H1 (cell line): Measurements from ENCODE around the gene FGR. TPM values are rescaled to one million over a fixed set of nuclear protein-coding genes. Genes with fewer than 3 reads are reported as not detected.

Experiments used
- CTCF ChIA-PET: fragments of 300-600 bp; sonication (Branson Sonifier 250); formaldehyde crosslinking; loops from one replicate; lab custom pipeline; 2021; ENCODE audit not compliant: partially characterized antibody; lab: Charles Lee
- POLR2A ChIA-PET: fragments of 300-600 bp; sonication (Branson Sonifier 250); formaldehyde crosslinking; loops from one replicate; lab custom pipeline; 2021; ENCODE audit warnings: inconsistent platforms; ENCODE audit not compliant: partially characterized antibody; lab: Charles Lee
- DNase-seq, 2 experiments: peaks; one replicate each; pipeline versions ENCODE4 v3.0.0 to v3.0.0-alpha.2; 2010 to 2022; ENCODE audit warnings: low spot score in 2 of 2, low read depth in 1 of 2, mixed read lengths in 1 of 2
- FAIRE-seq: peaks from 2 replicates; lab custom pipeline; 2011; peaks lifted over from hg19 to GRCh38; lab: Jason Lieb, UNC
- H2AFZ ChIP-seq: 2 replicates; pipeline ENCODE4 v1.8.1; 2012; ENCODE audit warnings: low read length, inconsistent platforms
- H2AK5ac ChIP-seq: 2 replicates; pipeline ENCODE4 v1.6.1; 2013; ENCODE audit warnings: low read depth, low read length
- H2BK120ac ChIP-seq: replicated peaks from 2 replicates; pipeline ENCODE3; 2013; ENCODE audit warnings: low read depth, low read length, inconsistent platforms
- H2BK12ac ChIP-seq: 2 replicates; pipeline ENCODE4 v1.6.1; 2013; ENCODE audit warnings: low read depth, low read length
- H2BK15ac ChIP-seq: 2 replicates; pipeline ENCODE4 v1.6.1; 2013; ENCODE audit warnings: low read length
- H2BK20ac ChIP-seq: 2 replicates; pipeline ENCODE4 v1.6.1; 2013; ENCODE audit warnings: low read length
- H2BK5ac ChIP-seq: 2 replicates; pipeline ENCODE4 v1.6.1; 2013; ENCODE audit warnings: low read depth, low read length
- H3K14ac ChIP-seq: 2 replicates; pipeline ENCODE4 v1.6.1; 2013; ENCODE audit warnings: inconsistent platforms; ENCODE audit not compliant: insufficient read length
- H3K18ac ChIP-seq: 2 replicates; pipeline ENCODE4 v1.6.1; 2013; ENCODE audit warnings: low read length; ENCODE audit errors: extremely low read depth
- H3K23ac ChIP-seq: 2 replicates; pipeline ENCODE4 v1.6.1; 2013; ENCODE audit warnings: inconsistent platforms; ENCODE audit not compliant: insufficient read length
- H3K23me2 ChIP-seq: 2 replicates; pipeline ENCODE4 v1.6.1; 2013; ENCODE audit warnings: low read depth, low read length
- H3K27ac ChIP-seq: 2 replicates; pipeline ENCODE4 v1.6.1; 2011; ENCODE audit warnings: low read depth, low read length, inconsistent platforms
- H3K27me3 ChIP-seq, 4 experiments: replicated peaks in 1 of 4; 1 replicate in 1 of 4; 2 replicates in 3 of 4; pipeline versions ENCODE4 v1.6.1 to v1.8.1; 2011 to 2013; ENCODE audit warnings: low read length in 3 of 4, mild to moderate bottlenecking in 3 of 4, inconsistent platforms in 2 of 4, mixed read lengths in 2 of 4, moderate library complexity in 1 of 4; ENCODE audit not compliant: control insufficient read depth in 3 of 4, insufficient read depth in 3 of 4; ENCODE audit errors: extremely low read depth in 1 of 4
- H3K36me3 ChIP-seq, 4 experiments: 2 replicates each; pipeline versions ENCODE4 v1.6.1 to v1.8.1; 2011 to 2013; ENCODE audit warnings: mild to moderate bottlenecking in 4 of 4, low read length in 3 of 4, moderate library complexity in 2 of 4, control low read depth in 1 of 4, inconsistent platforms in 1 of 4; ENCODE audit not compliant: insufficient read depth in 4 of 4, control insufficient read depth in 2 of 4
- H3K4ac ChIP-seq: replicated peaks from 2 replicates; pipeline ENCODE3; 2013; ENCODE audit warnings: low read length, low read depth, mixed read lengths, inconsistent platforms; ENCODE audit not compliant: insufficient read length
- H3K4me1 ChIP-seq, 4 experiments: replicated peaks in 1 of 4; 1 replicate in 1 of 4; 2 replicates in 3 of 4; pipeline versions ENCODE4 v1.6.1 to v1.8.1; 2011 to 2013; ENCODE audit warnings: low read length in 3 of 4, inconsistent platforms in 2 of 4, mixed read lengths in 1 of 4; ENCODE audit not compliant: insufficient read depth in 4 of 4, control insufficient read depth in 3 of 4
- H3K4me2 ChIP-seq, 2 experiments: 2 replicates each; pipeline versions ENCODE4 v1.6.1 to v1.8.1; 2011 to 2013; ENCODE audit warnings: low read depth in 2 of 2, low read length in 2 of 2, control low read depth in 1 of 2, inconsistent platforms in 1 of 2, mild to moderate bottlenecking in 1 of 2; ENCODE audit not compliant: insufficient read depth in 1 of 2
- H3K4me3 ChIP-seq, 4 experiments: fragments of 200-600, 300-600 bp in 1 of 4; sonication (generic), shearing (Covaris generic), sonication (Bioruptor Twin) in 1 of 4; 2 replicates each; pipeline versions ENCODE4 v1.5.1 to v1.8.1; 2011 to 2016; ENCODE audit warnings: low read length in 4 of 4, low read depth in 3 of 4, control low read depth in 2 of 4, inconsistent platforms in 2 of 4, mild to moderate bottlenecking in 2 of 4, mixed read lengths in 1 of 4, moderate library complexity in 1 of 4; ENCODE audit not compliant: insufficient read depth in 2 of 4; ENCODE audit errors: extremely low read depth in 1 of 4
- H3K56ac ChIP-seq: replicated peaks from 2 replicates; pipeline ENCODE3; 2013; ENCODE audit warnings: low read depth, mild to moderate bottlenecking, mixed read lengths, low read length, inconsistent platforms; ENCODE audit not compliant: insufficient read length
- H3K79me1 ChIP-seq: 2 replicates; pipeline ENCODE4 v1.6.1; 2013; ENCODE audit warnings: low read depth, low read length, control low read depth
- H3K79me2 ChIP-seq, 2 experiments: 2 replicates each; pipeline versions ENCODE4 v1.6.1 to v1.8.1; 2012 to 2013; ENCODE audit warnings: low read length in 2 of 2, mild to moderate bottlenecking in 2 of 2, inconsistent platforms in 1 of 2; ENCODE audit not compliant: insufficient read depth in 2 of 2, control insufficient read depth in 1 of 2
- H3K9ac ChIP-seq, 4 experiments: replicated peaks in 1 of 4; 1 replicate in 1 of 4; 2 replicates in 3 of 4; pipeline versions ENCODE4 v1.6.1 to v1.8.1; 2011 to 2013; ENCODE audit warnings: low read depth in 3 of 4, low read length in 3 of 4, control low read depth in 2 of 4, mild to moderate bottlenecking in 2 of 4, moderate library complexity in 2 of 4, inconsistent platforms in 1 of 4; ENCODE audit errors: extremely low read depth in 1 of 4
- H3K9me3 ChIP-seq, 2 experiments: 2 replicates each; pipeline versions ENCODE4 v1.6.1 to v1.8.1; 2012 to 2013; ENCODE audit warnings: mild to moderate bottlenecking in 2 of 2, moderate library complexity in 2 of 2, control low read depth in 1 of 2, inconsistent platforms in 1 of 2, low read depth in 1 of 2, low read length in 1 of 2, mixed read lengths in 1 of 2; ENCODE audit not compliant: insufficient read depth in 2 of 2
- H4K20me1 ChIP-seq, 2 experiments: replicated peaks in 1 of 2; 2 replicates each; pipeline versions ENCODE3 to v1.8.1; 2011 to 2013; ENCODE audit warnings: inconsistent platforms in 2 of 2, low read length in 2 of 2, mild to moderate bottlenecking in 1 of 2; ENCODE audit not compliant: insufficient read depth in 2 of 2, control insufficient read depth in 1 of 2
- H4K5ac ChIP-seq: 2 replicates; pipeline ENCODE4 v1.6.1; 2013; ENCODE audit warnings: low read length, low read depth, mixed read lengths, inconsistent platforms; ENCODE audit not compliant: insufficient read length
- H4K8ac ChIP-seq: 2 replicates; pipeline ENCODE4 v1.8.0; 2013; ENCODE audit warnings: mild to moderate bottlenecking, moderate library complexity, low read length, inconsistent platforms; ENCODE audit not compliant: insufficient read depth; ENCODE audit errors: extremely low read depth
- H4K91ac ChIP-seq: replicated peaks from 2 replicates; pipeline ENCODE3; 2013; ENCODE audit warnings: low read length, mixed read lengths, inconsistent platforms; ENCODE audit not compliant: insufficient read length
- KDM4A ChIP-seq: IDR thresholded peaks from one replicate; pipeline ENCODE4 v1.7.1; 2012; ENCODE audit warnings: low read depth, mild to moderate bottlenecking, moderate library complexity, low read length, inconsistent platforms; ENCODE audit not compliant: severe bottlenecking
- SRF ChIP-seq: IDR thresholded peaks from 2 replicates; pipeline ENCODE4 v1.6.1; 2011; ENCODE audit warnings: mild to moderate bottlenecking, low read depth, low read length, moderate library complexity
- WGBS, 2 experiments: shearing (Covaris generic) in 1 of 2; methylation state at CpG; one replicate each; pipeline versions ENCODE4 v1.1.6 to v1.1.7; 2013 to 2015; ENCODE audit warnings: low lambda C conversion rate in 2 of 2, mixed read lengths in 2 of 2, inconsistent platforms in 1 of 2, low coverage in 1 of 2, missing lambda C conversion rate in 1 of 2; ENCODE audit not compliant: insufficient replicate concordance in 2 of 2, insufficient coverage in 1 of 2, insufficient read length in 1 of 2; ENCODE audit errors: extremely low coverage in 1 of 2, missing lambda C conversion rate in 1 of 2; 5-methylcytosine and 5-hydroxymethylcytosine counted together
- polyA plus RNA-seq, 7 experiments: library from polyadenylated mRNA; depleted of rRNA in 3 of 7; stranded (reverse) in 5 of 7; unstranded in 2 of 7; fragments of >200 nt in 5 of 7; fragments of 200-250 nt in 2 of 7; gene quantifications; 1 replicate in 5 of 7; 2 replicates in 1 of 7; 4 replicates in 1 of 7; pipeline versions ENCODE4 v1.2.1 to v1.2.3, GENCODE V29; 2011 to 2013; ENCODE audit warnings: missing spikeins in 2 of 7, mixed read lengths in 2 of 7
- total RNA-seq: library from RNA; stranded (reverse); fragmentation: NEBNext Ultra II Directional; extraction: Animal tissue kit (Norgen Biotek cat#: 25700); gene quantifications from 2 replicates; pipeline ENCODE4 v1.2.1, GENCODE V29; 2021

Gene FGR
- total and polyA plus RNA-seq, 2 of the 8 experiments (the other 6 are each of a cell fraction or from before 2014, with no cell fraction given), result 0.22 to 0.95 TPM

- Histone ChIP-seq H4K91ac (no peak overlapping the region), H3K79me2 (peaks cover 0 to 43% of the 10 kb centered on the region in 2 experiments; a peak in 3 of 4 replicates), H2BK5ac (no peak overlapping the region; the same call in 1 of the 2 replicates), H2BK15ac (no peak overlapping the region), H4K20me1 (peaks cover 11 to 33% of the 10 kb centered on the region in 2 experiments), H3K9ac (peak overlapping the region in 1 of 4 experiments; percentile 34; a peak in 2 of 7 replicates), H4K8ac (no peak overlapping the region; the same call in 1 of the 2 replicates), H3K23ac (no peak overlapping the region), H2BK20ac (no peak overlapping the region), H3K9me3 (no peaks in the 10 kb centered on the region), H3K36me3 (no peaks in the 10 kb centered on the region), H3K23me2 (peaks cover 8% of the 10 kb centered on the region), H3K14ac (no peak overlapping the region), H3K4ac (no peak overlapping the region), H2BK12ac (no peak overlapping the region), H3K4me3 (peak overlapping the region; percentile 57 to 82 (median 68)), H2AFZ (no peak overlapping the region), H3K79me1 (peaks cover 6% of the 10 kb centered on the region; the same call in 1 of the 2 replicates), H3K27me3 (no peaks in the 10 kb centered on the region), H3K56ac (no peak overlapping the region), H2AK5ac (no peak overlapping the region), H3K18ac (peak overlapping the region; percentile 42; the same call in 1 of the 2 replicates), H3K27ac (no peak overlapping the region), H4K5ac (no peak overlapping the region), H3K4me1 (peaks cover 37 to 57% (median 45%) of the 10 kb centered on the region in 4 experiments), H2BK120ac (no peak overlapping the region), H3K4me2 (peak overlapping the region; percentile 68 to 74)
- WGBS, 2 experiments, result 0% methylated on average over 23 of the region's 43 CpGs; no CpG with 5 or more reads in 1 of the 2 experiments
- TF ChIP-seq KDM4A, result peak; percentile 42
- TF ChIP-seq SRF, result no peak
- ChIA-PET CTCF (interaction anchor here (1.6 to 37.8 kb wide), 6 partner anchors 43 to 203 kb away, joined by 3 to 1807 read pairs (median 108); partner anchors contain the start of gene IFI6), POLR2A (interaction anchor here (0.6 to 6.4 kb wide), 10 partner anchors 9 to 185 kb away, joined by 3 to 97 read pairs (median 4); no protein-coding TSS in a partner anchor)
- peak in 1 of 2 experiments; percentile 65 for DNase-seq
- FAIRE-seq, result no peak
These were observed 31.7 kb downstream of the FGR start for GRCh38 chr1:27603309-27603680.
